Fibroblast of mammary gland (primary cell): Measurements from ENCODE around the gene IMPACT.

ENCODE experiments used
- DNase-seq: peaks from one replicate; pipeline ENCODE4 v3.0.0-alpha.2; 2010; ENCODE audit warnings: low read depth
- H3K4me3 ChIP-seq: 2 replicates; pipeline ENCODE4 v1.5.1; 2011; ENCODE audit warnings: low read depth, mild to moderate bottlenecking, low read length, moderate library complexity; ENCODE audit not compliant: control insufficient read depth
- CTCF ChIP-seq: conservative IDR thresholded peaks from 2 replicates; pipeline ENCODE4 v1.5.1; 2011; ENCODE audit warnings: low read depth, low read length, inconsistent platforms; ENCODE audit not compliant: control insufficient read depth, insufficient read depth

The IMPACT gene, protein sequence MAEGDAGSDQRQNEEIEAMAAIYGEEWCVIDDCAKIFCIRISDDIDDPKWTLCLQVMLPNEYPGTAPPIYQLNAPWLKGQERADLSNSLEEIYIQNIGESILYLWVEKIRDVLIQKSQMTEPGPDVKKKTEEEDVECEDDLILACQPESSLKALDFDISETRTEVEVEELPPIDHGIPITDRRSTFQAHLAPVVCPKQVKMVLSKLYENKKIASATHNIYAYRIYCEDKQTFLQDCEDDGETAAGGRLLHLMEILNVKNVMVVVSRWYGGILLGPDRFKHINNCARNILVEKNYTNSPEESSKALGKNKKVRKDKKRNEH

DNA sequence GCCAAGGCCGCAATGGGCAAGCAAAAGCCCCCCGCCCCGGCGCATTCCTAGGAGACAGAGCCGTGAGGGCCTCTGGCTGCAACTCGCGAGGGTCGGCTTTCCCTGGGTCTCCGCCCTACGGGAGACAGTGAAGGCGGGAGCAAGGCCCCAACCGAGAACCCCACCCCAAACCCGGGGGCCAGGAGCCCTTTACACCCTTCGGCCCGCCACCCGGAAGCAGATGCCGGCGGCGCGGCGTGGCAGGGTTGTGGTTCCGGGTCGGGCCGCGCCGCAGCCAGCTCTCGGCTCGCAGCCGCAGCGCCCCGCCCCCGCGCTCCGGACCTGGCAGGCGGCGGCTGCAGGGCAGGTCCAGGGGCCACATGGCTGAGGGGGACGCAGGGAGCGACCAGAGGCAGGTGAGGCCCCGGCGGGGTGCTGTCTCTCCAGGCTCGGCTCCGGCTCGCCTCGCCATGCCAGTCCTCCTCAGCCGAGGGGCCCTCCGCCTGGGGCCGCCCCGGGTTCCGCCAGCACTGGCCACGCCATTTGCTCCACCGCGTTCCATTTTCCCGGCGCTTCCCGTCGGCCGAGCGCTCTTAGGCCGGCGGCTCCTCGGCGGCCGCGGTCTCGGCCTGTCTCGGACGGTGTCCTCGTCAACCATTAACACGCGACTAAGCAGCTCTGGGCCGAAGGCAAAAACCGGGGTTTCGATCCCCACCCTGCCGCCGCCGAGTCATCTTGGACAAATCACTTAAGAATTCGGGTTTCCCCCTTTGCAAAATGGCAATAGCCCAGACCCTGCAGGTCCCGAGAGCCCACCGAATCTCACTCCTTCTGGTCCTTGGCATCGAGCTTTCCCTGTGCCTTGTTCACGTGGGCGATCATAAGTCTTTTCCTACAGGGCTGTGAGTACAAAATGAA lies at the start of gene IMPACT:
Gene IMPACT (plus strand): TSS at position 273 of the 897 bp plus-strand sequence. CDS start 87 bp downstream, at position 360.
- peak; percentile 72 for DNase-seq
- H3K4me3 ChIP-seq = peak within 1 kb of the TSS; percentile 76
- TF ChIP-seq CTCF = no peak

DNA sequence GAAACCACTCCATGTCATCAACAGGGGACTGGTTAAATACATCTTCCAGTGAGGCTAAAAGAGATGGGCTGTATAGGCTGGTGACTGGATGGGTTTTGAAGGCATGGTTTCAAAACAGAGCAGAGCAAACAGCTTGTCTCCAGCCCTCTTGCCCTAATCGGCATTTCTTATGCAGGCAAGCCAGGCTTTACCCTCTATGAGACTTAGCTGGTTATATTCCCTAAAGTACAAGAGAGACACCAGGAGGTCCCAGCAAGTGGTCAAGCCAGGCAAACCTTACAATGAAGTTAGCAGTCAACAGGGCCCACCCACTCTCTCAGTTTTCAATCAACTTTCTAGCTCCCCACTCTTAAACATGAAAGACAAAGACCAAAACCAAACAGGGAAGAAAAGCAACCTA lies 47.9 kb upstream of the IMPACT start:
- no peak overlapping the region for H3K4me3 ChIP-seq
- DNase-seq = no peak
- no peak for TF ChIP-seq CTCF

DNA sequence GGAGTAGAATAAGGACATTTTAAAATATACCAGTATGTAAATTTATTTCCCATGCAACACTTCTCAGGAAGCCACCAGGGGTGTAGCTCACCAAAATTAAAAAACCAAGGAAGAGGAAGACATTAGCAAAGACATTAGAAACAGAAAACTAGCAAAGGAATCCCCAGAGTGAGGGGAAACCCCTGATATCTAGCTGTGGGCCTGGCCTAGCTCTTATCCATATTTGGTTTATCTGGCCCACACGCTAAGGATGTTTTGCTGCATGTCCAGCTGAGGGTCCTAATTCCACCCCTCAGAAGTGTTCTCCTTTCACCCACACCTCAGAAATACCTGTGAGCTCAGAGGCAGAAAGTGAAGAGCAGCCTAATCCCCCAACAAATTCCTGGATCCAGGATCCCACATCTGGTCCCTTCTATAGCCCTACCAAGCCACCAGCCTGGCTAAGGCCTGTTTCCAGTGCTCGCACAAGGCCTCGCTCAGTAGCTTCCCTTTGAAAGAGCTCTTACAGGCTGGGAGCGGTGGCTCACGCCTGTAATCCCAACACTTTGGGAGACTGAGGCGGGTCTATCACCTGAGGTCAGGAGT lies 46.2 kb upstream of the IMPACT start:
- no peak for TF ChIP-seq CTCF
- no peak for DNase-seq
- no peak overlapping the region for H3K4me3 ChIP-seq

GRCh38 chr18:24381126-24381525 lies 45.3 kb upstream of the IMPACT start:
- TF ChIP-seq CTCF = no peak
- no peak for DNase-seq
- no peak overlapping the region for H3K4me3 ChIP-seq

- TF ChIP-seq CTCF = no peak
- H3K4me3 ChIP-seq = no peak overlapping the region
- no peak for DNase-seq
These were observed 39.8 kb upstream of the IMPACT start for GRCh38 chr18:24386681-24387080.

DNA sequence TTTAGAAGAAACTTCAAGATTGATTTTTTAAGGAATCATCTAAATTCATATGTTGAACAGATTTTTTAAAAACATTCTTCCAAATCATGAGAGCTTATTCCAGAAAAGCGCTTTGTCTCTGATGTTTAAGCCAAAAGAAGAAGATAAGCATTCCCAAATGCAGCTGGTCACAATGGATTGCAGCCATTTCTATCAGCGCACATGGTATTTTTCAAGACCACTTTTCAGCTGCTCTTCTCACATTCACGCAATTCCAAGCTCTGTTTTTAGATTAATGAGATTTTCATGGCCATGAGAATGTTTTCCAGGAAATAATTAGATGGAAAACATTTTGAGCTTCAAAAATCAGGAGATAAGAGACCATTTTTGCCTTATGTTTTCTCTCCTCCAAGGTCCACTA lies 37.5 kb upstream of the IMPACT start:
- TF ChIP-seq CTCF = no peak
- H3K4me3 ChIP-seq = no peak overlapping the region
- no peak for DNase-seq
